ENCODE data around the gene PTPN13.

The PTPN13 gene

GRCh38 chr4:86825511-86825910 is 231.4 kb downstream of the PTPN13 start:
- H4K20me1 ChIP-seq: no peaks in the 10 kb centered on the region
- H3K9me3 ChIP-seq: no peaks in the 10 kb centered on the region
- no peaks in the 10 kb centered on the region for H3K4me1 ChIP-seq
- H3K4me2 ChIP-seq: no peak overlapping the region
- no peak overlapping the region for H3K4me3 ChIP-seq
- H3K27me3 ChIP-seq: no peaks in the 10 kb centered on the region
- TF ChIP-seq Cebpa-rat (IDR thresholded peaks at IDR 0.05): no peak
- H3K36me3 ChIP-seq: no peaks in the 10 kb centered on the region
- H3K27ac ChIP-seq: no peak overlapping the region
- H3K9ac ChIP-seq: no peak overlapping the region

- Histone ChIP-seq H3K36me3 (no peaks in the 10 kb centered on the region), H3K9me3 (no peaks in the 10 kb centered on the region), H3K4me3 (no peak overlapping the region), H3K4me2 (no peak overlapping the region), H3K4me1 (no peaks in the 10 kb centered on the region), H3K9ac (no peak overlapping the region), H3K27ac (no peak overlapping the region), H4K20me1 (no peaks in the 10 kb centered on the region), H3K27me3 (no peaks in the 10 kb centered on the region)
- no peak for TF ChIP-seq Cebpa-rat (IDR thresholded peaks at IDR 0.05)
Measured at GRCh38 chr4:86831262-86832130, 237.4 kb downstream of the PTPN13 start.

- Histone ChIP-seq H3K9ac (no peak overlapping the region), H3K27ac (no peak overlapping the region), H3K27me3 (no peaks in the 10 kb centered on the region), H4K20me1 (no peaks in the 10 kb centered on the region), H3K4me3 (no peak overlapping the region), H3K36me3 (no peaks in the 10 kb centered on the region), H3K4me2 (no peak overlapping the region), H3K9me3 (no peaks in the 10 kb centered on the region), H3K4me1 (no peaks in the 10 kb centered on the region)
- no peak for TF ChIP-seq Cebpa-rat (IDR thresholded peaks at IDR 0.05)
Measured at GRCh38 chr4:86833615-86834014, 239.5 kb downstream of the PTPN13 start.

- TF ChIP-seq Cebpa-rat (IDR thresholded peaks at IDR 0.05): no peak
Measured at GRCh38 chr4:86834901-86835300, 240.8 kb downstream of the PTPN13 start.

GRCh38 chr4:86835677-86836076 is 241.6 kb downstream of the PTPN13 start:
- Histone ChIP-seq H3K9ac (no peak overlapping the region), H3K27ac (no peak overlapping the region), H3K4me3 (no peak overlapping the region), H3K4me1 (no peaks in the 10 kb centered on the region), H4K20me1 (no peaks in the 10 kb centered on the region), H3K36me3 (no peaks in the 10 kb centered on the region), H3K27me3 (no peaks in the 10 kb centered on the region), H3K4me2 (no peak overlapping the region), H3K9me3 (no peaks in the 10 kb centered on the region)
- no peak for TF ChIP-seq Cebpa-rat (IDR thresholded peaks at IDR 0.05)

More at GRCh38 chr4:86834901-86835300, 240.8 kb downstream of the PTPN13 start:
- no peaks in the 10 kb centered on the region for H3K9me3 ChIP-seq
- no peaks in the 10 kb centered on the region for H3K4me1 ChIP-seq
- H3K4me2 ChIP-seq: no peak overlapping the region
- H3K27ac ChIP-seq: no peak overlapping the region
- H3K36me3 ChIP-seq: no peaks in the 10 kb centered on the region
- no peaks in the 10 kb centered on the region for H3K27me3 ChIP-seq
- H3K9ac ChIP-seq: no peak overlapping the region
- H3K4me3 ChIP-seq: no peak overlapping the region
- H4K20me1 ChIP-seq: no peaks in the 10 kb centered on the region

- H3K36me3 ChIP-seq: no peaks in the 10 kb centered on the region
- H3K27ac ChIP-seq: no peak overlapping the region
- H3K4me3 ChIP-seq: no peak overlapping the region
- H3K9me3 ChIP-seq: no peaks in the 10 kb centered on the region
- no peaks in the 10 kb centered on the region for H3K4me1 ChIP-seq
- no peak overlapping the region for H3K4me2 ChIP-seq
- no peaks in the 10 kb centered on the region for H3K27me3 ChIP-seq
- H3K9ac ChIP-seq: no peak overlapping the region
- no peak for TF ChIP-seq Cebpa-rat (IDR thresholded peaks at IDR 0.05)
- H4K20me1 ChIP-seq: no peaks in the 10 kb centered on the region
Measured at GRCh38 chr4:86837691-86838503, 243.8 kb downstream of the PTPN13 start.

GRCh38 chr4:86840858-86841257 is 246.7 kb downstream of the PTPN13 start:
- no peaks in the 10 kb centered on the region for H3K36me3 ChIP-seq
- no peak overlapping the region for H3K27ac ChIP-seq
- no peak overlapping the region for H3K9ac ChIP-seq
- no peaks in the 10 kb centered on the region for H3K4me1 ChIP-seq
- H3K9me3 ChIP-seq: 0 out of 2 replicates have a peak, but pooled peaks cover 4% of the 10 kb centered on the region
- H3K4me3 ChIP-seq: no peak overlapping the region
- no peaks in the 10 kb centered on the region for H3K27me3 ChIP-seq
- H3K4me2 ChIP-seq: no peak overlapping the region
- TF ChIP-seq Cebpa-rat (IDR thresholded peaks at IDR 0.05): no peak
- H4K20me1 ChIP-seq: no peaks in the 10 kb centered on the region

GRCh38 chr4:86841309-86841708 is 247.2 kb downstream of the PTPN13 start:
- Histone ChIP-seq H3K4me2 (no peak overlapping the region), H3K27me3 (no peaks in the 10 kb centered on the region), H3K27ac (no peak overlapping the region), H3K9ac (no peak overlapping the region), H4K20me1 (no peaks in the 10 kb centered on the region), H3K4me1 (no peaks in the 10 kb centered on the region), H3K36me3 (no peaks in the 10 kb centered on the region), H3K9me3 (0 out of 2 replicates have a peak, but pooled peaks cover 4% of the 10 kb centered on the region), H3K4me3 (no peak overlapping the region)
- no peak for TF ChIP-seq Cebpa-rat (IDR thresholded peaks at IDR 0.05)

GRCh38 chr4:86845593-86845992 is 251.5 kb downstream of the PTPN13 start:
- no peak overlapping the region for H3K4me2 ChIP-seq
- H3K36me3 ChIP-seq: no peaks in the 10 kb centered on the region
- no peak overlapping the region for H3K9ac ChIP-seq
- H3K27me3 ChIP-seq: no peaks in the 10 kb centered on the region
- H3K4me1 ChIP-seq: peaks cover 20% of the 10 kb centered on the region
- no peak for TF ChIP-seq Cebpa-rat (IDR thresholded peaks at IDR 0.05)
- no peak overlapping the region for H3K27ac ChIP-seq
- H4K20me1 ChIP-seq: no peaks in the 10 kb centered on the region
- no peak overlapping the region for H3K4me3 ChIP-seq
- 0 out of 2 replicates have a peak, but pooled peaks cover 4% of the 10 kb centered on the region for H3K9me3 ChIP-seq

- H3K36me3 ChIP-seq: no peaks in the 10 kb centered on the region
- H4K20me1 ChIP-seq: no peaks in the 10 kb centered on the region
- TF ChIP-seq Cebpa-rat (IDR thresholded peaks at IDR 0.05): no peak
- no peak overlapping the region for H3K4me3 ChIP-seq
- no peak overlapping the region for H3K4me2 ChIP-seq
- H3K9ac ChIP-seq: no peak overlapping the region
- 0 out of 2 replicates have a peak, but pooled peaks cover 4% of the 10 kb centered on the region for H3K9me3 ChIP-seq
- H3K27ac ChIP-seq: no peak overlapping the region
- H3K4me1 ChIP-seq: peaks cover 20% of the 10 kb centered on the region
- H3K27me3 ChIP-seq: no peaks in the 10 kb centered on the region
Measured at GRCh38 chr4:86846921-86847320, 252.8 kb downstream of the PTPN13 start.
